Measurements from ENCODE around the gene MRPS24. TPM values are rescaled to one million over a fixed set of nuclear protein-coding genes. Genes with fewer than 3 reads are reported as not detected.
"Not testable (repeated sequence)": the region's sequence is repeated elsewhere in the genome, so short reads cannot be mapped to it uniquely, and the experiment has no call there.

MRPS24 gene
- total and polyA plus RNA-seq, 10 of the 15 experiments (the other 5 are each of a cell fraction or from before 2014, with no cell fraction given) = 27.6 to 164 (median 106) TPM

- FAIRE-seq; H3K27me3 ChIP-seq (replicated peaks in 1 of 2; ENCODE audit: control insufficient read depth in 2 of 2, insufficient read depth in 2 of 2, low read length in 1 of 2); ATAC-seq; DNase-seq (ENCODE audit: low read depth, low spot score); H3K27ac ChIP-seq (ENCODE audit: control insufficient read depth, insufficient read depth); RAD21 ChIA-PET (ENCODE audit: unreplicated experiment); H3K9ac ChIP-seq (ENCODE audit: control insufficient read depth, insufficient read depth, low read length); SMC1A ChIA-PET (ENCODE audit: uncharacterized antibody, unreplicated experiment); H3K9me3 ChIP-seq (replicated peaks; ENCODE audit: control insufficient read depth, insufficient read depth, low read length); H3K79me2 ChIP-seq (ENCODE audit: control insufficient read depth, insufficient read depth, low read length); H3K36me3 ChIP-seq (ENCODE audit: control insufficient read depth in 2 of 2, insufficient read depth in 2 of 2, low read length in 1 of 2); H3K4me2 ChIP-seq (ENCODE audit: control insufficient read depth, insufficient read depth); intact Hi-C loops (cut with micrococcal nuclease; ENCODE audit: unreplicated experiment); in situ Hi-C loops (cut with MboI); POLR2A ChIA-PET; BruUV-seq (replicated peaks); H2AFZ ChIP-seq (ENCODE audit: control insufficient read depth, low read depth, low read length); H3K4me3 ChIP-seq; H4K20me1 ChIP-seq (ENCODE audit: control insufficient read depth, insufficient read depth); H3K4me1 ChIP-seq (ENCODE audit: control insufficient read depth, insufficient read depth, low read length): not testable (repeated sequence)
- WGBS (ENCODE audit: insufficient coverage, insufficient replicate concordance, low lambda C conversion rate, missing lambda C conversion rate) = 77% methylated on average over 7 of the region's 7 CpGs
- CTCF ChIA-PET = interaction anchor here (1.1 to 1.3 kb wide), 2 partner anchors 13 to 241 kb away, joined by 3 read pairs; partner anchors contain the start of gene STK17A
Measured at GRCh38 chr7:43823425-43823824, 45.9 kb downstream of the MRPS24 start.

Small RNAs within 50 kb of the gene (small RNA-seq; reads per million reads assigned to genes)
- 0.51 reads per million, percentile 9 among the genes with 10 or more reads in this experiment for gene MRPS24

Other genes with a start within 250 kb of the MRPS24 start
Only the 7 nearest of the 9 such genes appear.
- gene COA1, start 140.0 kb downstream of the MRPS24 start, total RNA-seq (2014; rRNA removed) = 87.1 and 102 TPM in 2 replicates
- 97.3 and 103 TPM in 2 replicates for gene COA1, start 140.0 kb downstream of the MRPS24 start, total RNA-seq (2014; rRNA removed; fragmentation: Illumina TruSeq; extraction: Trizol)
- gene COA1, start 140.0 kb downstream of the MRPS24 start, total RNA-seq (2021) = 83.1 and 84.9 TPM in 2 replicates
- 109 and 117 TPM in 2 replicates for gene COA1, start 140.0 kb downstream of the MRPS24 start, polyA plus RNA-seq (2011; rRNA removed)
- gene COA1, start 140.0 kb downstream of the MRPS24 start, polyA plus RNA-seq (2014; fragmentation: Illumina TruSeq; extraction: Trizol) = 122 and 171 TPM in 2 replicates
- 100 to 1,000 TPM; 218 to 258 TPM for gene COA1, start 140.0 kb downstream of the MRPS24 start, polyA plus RNA-seq (2014; fragmentation: Nextera tagmentation; extraction: Ambion mirVana)
- gene COA1, start 140.0 kb downstream of the MRPS24 start, polyA plus RNA-seq (2014; rRNA removed) = 105 and 126 TPM in 2 replicates
- gene COA1, start 140.0 kb downstream of the MRPS24 start, polyA plus RNA-seq (2016; fragmentation: Nextera tagmentation; extraction: Ambion mirVana) = 100 to 1,000 TPM; 104 to 106 TPM
- 61.7 and 63.3 TPM in 2 replicates for gene BLVRA, start 110.8 kb downstream of the MRPS24 start, total RNA-seq (2014; rRNA removed)
- gene BLVRA, start 110.8 kb downstream of the MRPS24 start, total RNA-seq (2014; rRNA removed; fragmentation: Illumina TruSeq; extraction: Trizol) = 66.5 and 67.9 TPM in 2 replicates
- gene BLVRA, start 110.8 kb downstream of the MRPS24 start, total RNA-seq (2021) = 66.9 and 73.7 TPM in 2 replicates
- gene BLVRA, start 110.8 kb downstream of the MRPS24 start, polyA plus RNA-seq (2011; rRNA removed) = 118 and 120 TPM in 2 replicates
- gene BLVRA, start 110.8 kb downstream of the MRPS24 start, polyA plus RNA-seq (2014; fragmentation: Illumina TruSeq; extraction: Trizol) = 87.1 and 92.1 TPM in 2 replicates
- 100 to 1,000 TPM; 187 to 198 TPM for gene BLVRA, start 110.8 kb downstream of the MRPS24 start, polyA plus RNA-seq (2014; fragmentation: Nextera tagmentation; extraction: Ambion mirVana)
- gene BLVRA, start 110.8 kb downstream of the MRPS24 start, polyA plus RNA-seq (2014; rRNA removed) = 81.2 and 91.4 TPM in 2 replicates
- gene BLVRA, start 110.8 kb downstream of the MRPS24 start, polyA plus RNA-seq (2016; fragmentation: Nextera tagmentation; extraction: Ambion mirVana) = 100 to 1,000 TPM; 113 TPM
- 19.7 and 19.9 TPM in 2 replicates for gene URGCP, start 37.1 kb upstream of the MRPS24 start, total RNA-seq (2014; rRNA removed)
- gene URGCP, start 37.1 kb upstream of the MRPS24 start, total RNA-seq (2014; rRNA removed; fragmentation: Illumina TruSeq; extraction: Trizol) = 13.9 and 15.8 TPM in 2 replicates
- 23.2 and 24.2 TPM in 2 replicates for gene URGCP, start 37.1 kb upstream of the MRPS24 start, total RNA-seq (2021)
- 12.3 and 18.4 TPM in 2 replicates for gene URGCP, start 37.1 kb upstream of the MRPS24 start, polyA plus RNA-seq (2011; rRNA removed)
- 22.9 and 29.7 TPM in 2 replicates for gene URGCP, start 37.1 kb upstream of the MRPS24 start, polyA plus RNA-seq (2014; fragmentation: Illumina TruSeq; extraction: Trizol)
- gene URGCP, start 37.1 kb upstream of the MRPS24 start, polyA plus RNA-seq (2014; fragmentation: Nextera tagmentation; extraction: Ambion mirVana) = 1 to 10 TPM; 2.0 to 3.9 TPM
- gene URGCP, start 37.1 kb upstream of the MRPS24 start, polyA plus RNA-seq (2014; rRNA removed) = 16.6 and 18.8 TPM in 2 replicates
- 10 to 100 TPM; 15.4 to 23.9 TPM for gene URGCP, start 37.1 kb upstream of the MRPS24 start, polyA plus RNA-seq (2016; fragmentation: Nextera tagmentation; extraction: Ambion mirVana)
- gene UBE2D4, start 56.9 kb upstream of the MRPS24 start, total RNA-seq (2014; rRNA removed) = 9.9 and 12.3 TPM in 2 replicates
- gene UBE2D4, start 56.9 kb upstream of the MRPS24 start, total RNA-seq (2014; rRNA removed; fragmentation: Illumina TruSeq; extraction: Trizol) = 6.6 and 6.7 TPM in 2 replicates
- gene UBE2D4, start 56.9 kb upstream of the MRPS24 start, total RNA-seq (2021) = 8.9 and 10.9 TPM in 2 replicates
- gene UBE2D4, start 56.9 kb upstream of the MRPS24 start, polyA plus RNA-seq (2011; rRNA removed) = 11.3 and 16.6 TPM in 2 replicates
- 8.1 and 10.8 TPM in 2 replicates for gene UBE2D4, start 56.9 kb upstream of the MRPS24 start, polyA plus RNA-seq (2014; fragmentation: Illumina TruSeq; extraction: Trizol)
- gene UBE2D4, start 56.9 kb upstream of the MRPS24 start, polyA plus RNA-seq (2014; fragmentation: Nextera tagmentation; extraction: Ambion mirVana) = 1 to 10 TPM; 3.5 to 5.3 TPM
- 9.3 and 11.6 TPM in 2 replicates for gene UBE2D4, start 56.9 kb upstream of the MRPS24 start, polyA plus RNA-seq (2014; rRNA removed)
- 10 to 100 TPM; 15.4 to 16.2 TPM for gene UBE2D4, start 56.9 kb upstream of the MRPS24 start, polyA plus RNA-seq (2016; fragmentation: Nextera tagmentation; extraction: Ambion mirVana)
- gene SPDYE1, start 128.4 kb upstream of the MRPS24 start, total RNA-seq (2014; rRNA removed) = 0.11 TPM in 1 of 2 replicates, not detected in the other
- 0.04 TPM in 1 of 2 replicates, not detected in the other for gene SPDYE1, start 128.4 kb upstream of the MRPS24 start, total RNA-seq (2014; rRNA removed; fragmentation: Illumina TruSeq; extraction: Trizol)
- gene SPDYE1, start 128.4 kb upstream of the MRPS24 start, total RNA-seq (2021) = not detected in 2 replicates
- gene SPDYE1, start 128.4 kb upstream of the MRPS24 start, polyA plus RNA-seq (2011; rRNA removed) = 0.05 TPM in 1 of 2 replicates, not detected in the other
- gene SPDYE1, start 128.4 kb upstream of the MRPS24 start, polyA plus RNA-seq (2014; fragmentation: Illumina TruSeq; extraction: Trizol) = not detected in 2 replicates
- gene SPDYE1, start 128.4 kb upstream of the MRPS24 start, polyA plus RNA-seq (2014; fragmentation: Nextera tagmentation; extraction: Ambion mirVana) = under 1 TPM; 0.05 to 0.07 TPM
- not detected in 2 replicates for gene SPDYE1, start 128.4 kb upstream of the MRPS24 start, polyA plus RNA-seq (2014; rRNA removed)
- gene SPDYE1, start 128.4 kb upstream of the MRPS24 start, polyA plus RNA-seq (2016; fragmentation: Nextera tagmentation; extraction: Ambion mirVana) = 1 to 10 TPM; 1.1 to 1.3 TPM
- gene DBNL, start 175.2 kb upstream of the MRPS24 start, total RNA-seq (2014; rRNA removed) = 113 and 117 TPM in 2 replicates
- gene DBNL, start 175.2 kb upstream of the MRPS24 start, total RNA-seq (2014; rRNA removed; fragmentation: Illumina TruSeq; extraction: Trizol) = 62.0 and 65.6 TPM in 2 replicates
- 108 and 110 TPM in 2 replicates for gene DBNL, start 175.2 kb upstream of the MRPS24 start, total RNA-seq (2021)
- gene DBNL, start 175.2 kb upstream of the MRPS24 start, polyA plus RNA-seq (2011; rRNA removed) = 32.2 and 58.3 TPM in 2 replicates
- gene DBNL, start 175.2 kb upstream of the MRPS24 start, polyA plus RNA-seq (2014; fragmentation: Illumina TruSeq; extraction: Trizol) = 30.2 and 78.1 TPM in 2 replicates
- 10 to 100 TPM in 1 of 2 experiments, 1 to 10 TPM in 1; 4.1 to 18.5 TPM for gene DBNL, start 175.2 kb upstream of the MRPS24 start, polyA plus RNA-seq (2014; fragmentation: Nextera tagmentation; extraction: Ambion mirVana)
- gene DBNL, start 175.2 kb upstream of the MRPS24 start, polyA plus RNA-seq (2014; rRNA removed) = 90.4 and 108 TPM in 2 replicates
- gene DBNL, start 175.2 kb upstream of the MRPS24 start, polyA plus RNA-seq (2016; fragmentation: Nextera tagmentation; extraction: Ambion mirVana) = 100 to 1,000 TPM; 161 to 179 TPM
- not detected in 2 replicates for gene PGAM2, start 196.1 kb upstream of the MRPS24 start, total RNA-seq (2014; rRNA removed)
- not detected in 2 replicates for gene PGAM2, start 196.1 kb upstream of the MRPS24 start, total RNA-seq (2014; rRNA removed; fragmentation: Illumina TruSeq; extraction: Trizol)
- gene PGAM2, start 196.1 kb upstream of the MRPS24 start, total RNA-seq (2021) = 0.24 TPM in 1 of 2 replicates, not detected in the other
- gene PGAM2, start 196.1 kb upstream of the MRPS24 start, polyA plus RNA-seq (2011; rRNA removed) = not detected in 2 replicates
- gene PGAM2, start 196.1 kb upstream of the MRPS24 start, polyA plus RNA-seq (2014; fragmentation: Illumina TruSeq; extraction: Trizol) = not detected in 2 replicates
- not detected for gene PGAM2, start 196.1 kb upstream of the MRPS24 start, polyA plus RNA-seq (2014; fragmentation: Nextera tagmentation; extraction: Ambion mirVana)
- gene PGAM2, start 196.1 kb upstream of the MRPS24 start, polyA plus RNA-seq (2014; rRNA removed) = 0.13 TPM in 1 of 2 replicates, not detected in the other
- not detected for gene PGAM2, start 196.1 kb upstream of the MRPS24 start, polyA plus RNA-seq (2016; fragmentation: Nextera tagmentation; extraction: Ambion mirVana)

Measured in GM12878 (cell line).